HT-29 (cell line): ENCODE measurements around the gene GPR162. TPM values are rescaled to one million over a fixed set of nuclear protein-coding genes. Genes with fewer than 3 reads are reported as not detected.
"Not testable (repeated sequence)": the region's sequence is repeated elsewhere in the genome, so short reads cannot be mapped to it uniquely, and the experiment has no call there.

ENCODE experiments used
- DNase-seq: peaks from one replicate; pipeline ENCODE4 v3.0.0-alpha.2; 2015; ENCODE audit warnings: low spot score
- total RNA-seq: library from RNA; depleted of rRNA; stranded (reverse); fragments of >200 nt; shearing (Covaris generic); gene quantifications from 2 replicates; pipeline ENCODE4 v1.2.3, GENCODE V29; 2014

Gene GPR162
- total RNA-seq, 1 experiment from 2014 or later = not detected

- no peak for DNase-seq
Measured at GRCh38 chr12:6853626-6854025, 32.0 kb downstream of the GPR162 start.

- DNase-seq = no peak
Measured at GRCh38 chr12:6854036-6854435, 32.4 kb downstream of the GPR162 start.

DNA sequence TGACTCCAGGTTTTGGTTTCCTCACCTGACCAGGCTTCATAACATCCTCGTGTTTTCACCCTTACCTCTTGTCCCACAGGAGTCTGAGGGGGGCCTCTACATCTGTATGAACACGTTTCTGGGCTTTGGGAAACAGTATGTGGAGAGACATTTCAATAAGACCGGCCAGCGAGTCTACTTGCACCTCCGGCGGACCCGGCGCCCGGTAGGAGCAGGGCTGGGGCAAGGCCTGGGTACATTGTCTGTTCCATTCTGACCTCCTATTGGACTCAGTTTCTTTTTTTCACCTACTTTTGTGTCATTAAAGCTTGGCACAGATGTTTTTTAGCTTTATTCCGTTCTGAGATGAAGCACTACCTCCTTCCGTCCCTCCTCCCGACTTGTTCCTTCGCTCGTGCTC is 33.7 kb downstream of the GPR162 start:
- no peak for DNase-seq

- DNase-seq = no peak
Measured at GRCh38 chr12:6858799-6859198, 37.2 kb downstream of the GPR162 start.

DNA sequence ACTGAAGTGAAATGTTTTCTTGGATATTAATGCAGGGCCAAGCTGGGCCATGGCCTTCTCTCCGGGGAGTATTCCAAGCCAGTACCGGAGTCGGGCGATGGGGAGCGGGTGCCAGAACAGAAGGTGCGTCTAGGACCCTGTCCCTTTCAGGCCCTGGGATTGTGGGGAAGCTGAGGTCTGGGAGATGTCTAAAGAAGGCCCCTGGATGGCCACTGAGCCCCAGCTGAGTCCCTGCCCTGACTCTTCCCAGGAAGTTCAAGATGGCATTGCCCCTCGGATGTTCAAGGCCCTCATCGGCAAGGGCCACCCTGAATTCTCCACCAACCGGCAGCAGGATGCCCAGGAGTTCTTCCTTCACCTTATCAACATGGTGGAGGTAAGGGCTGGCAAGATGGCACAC is 38.5 kb downstream of the GPR162 start:
- DNase-seq = no peak

- no peak for DNase-seq
Measured at GRCh38 chr12:6860942-6861341, 39.3 kb downstream of the GPR162 start.

DNA sequence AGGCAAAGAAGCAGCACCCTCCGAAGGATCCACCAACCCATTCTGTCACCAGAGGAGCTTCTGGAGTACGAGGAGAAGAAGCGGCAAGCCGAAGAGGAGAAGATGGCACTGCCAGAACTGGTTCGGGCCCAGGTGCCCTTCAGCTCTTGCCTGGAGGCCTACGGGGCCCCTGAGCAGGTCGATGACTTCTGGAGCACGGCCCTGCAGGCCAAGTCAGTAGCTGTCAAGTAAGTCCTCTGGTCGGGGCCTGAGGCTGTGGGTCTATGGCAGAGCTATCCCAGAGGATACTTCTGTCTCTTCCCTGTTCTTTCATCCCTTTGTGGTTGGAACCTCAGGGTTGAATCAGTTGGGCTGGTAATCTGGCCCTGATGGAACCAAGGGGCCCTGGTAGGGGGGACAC is 39.8 kb downstream of the GPR162 start:
- DNase-seq = no peak

- DNase-seq = no peak
Measured at GRCh38 chr12:6863033-6863432, 41.4 kb downstream of the GPR162 start.

DNA sequence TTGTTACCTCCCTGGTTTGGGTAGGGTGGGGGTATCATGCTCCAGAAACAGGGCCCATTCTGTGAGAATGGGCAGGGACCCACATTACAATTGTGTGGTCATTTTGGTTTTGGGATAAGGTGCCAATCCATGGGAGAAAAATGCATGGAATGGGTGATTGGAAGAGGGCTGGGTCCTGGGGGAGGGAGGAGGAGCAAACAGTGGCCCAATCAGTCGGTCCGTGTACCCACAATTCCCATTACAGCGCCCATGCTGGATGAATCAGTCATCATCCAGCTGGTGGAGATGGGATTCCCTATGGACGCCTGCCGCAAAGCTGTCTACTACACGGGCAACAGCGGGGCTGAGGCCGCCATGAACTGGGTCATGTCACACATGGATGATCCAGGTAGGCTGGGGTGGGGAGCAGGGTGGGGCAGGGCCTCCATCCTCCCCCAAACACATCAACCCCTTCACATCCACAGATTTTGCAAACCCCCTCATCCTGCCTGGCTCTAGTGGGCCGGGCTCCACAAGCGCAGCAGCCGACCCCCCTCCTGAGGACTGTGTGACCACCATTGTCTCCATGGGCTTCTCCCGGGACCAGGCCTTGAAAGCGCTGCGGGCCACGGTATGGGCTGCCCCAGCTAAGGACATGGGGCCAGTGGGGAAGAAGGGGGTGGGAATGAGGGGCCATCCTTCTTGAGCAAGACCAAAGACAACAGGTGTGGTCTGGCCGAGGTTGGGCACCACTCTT is 42.1 kb downstream of the GPR162 start:
- no peak for DNase-seq

DNA sequence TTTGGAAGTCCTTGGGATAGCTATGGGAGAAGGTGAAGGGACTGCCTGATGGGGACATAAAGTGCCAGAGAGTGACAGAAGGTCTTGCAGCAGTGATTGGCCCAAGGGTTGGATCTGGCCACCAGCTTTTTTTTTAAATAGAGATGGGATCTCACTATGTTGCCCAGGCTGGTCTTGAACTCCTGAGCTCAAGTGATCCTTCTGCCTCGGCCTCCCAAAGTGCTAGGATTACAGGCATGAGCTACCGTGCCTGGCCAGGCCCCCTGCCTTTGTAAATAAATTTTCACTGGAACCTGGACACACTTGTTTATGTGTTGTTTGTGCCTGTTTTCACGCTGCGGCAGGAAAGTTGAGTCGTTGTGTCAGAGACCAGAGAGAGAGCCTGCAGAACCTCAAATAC is 43.7 kb downstream of the GPR162 start:
- DNase-seq = not testable (repeated sequence)

DNA sequence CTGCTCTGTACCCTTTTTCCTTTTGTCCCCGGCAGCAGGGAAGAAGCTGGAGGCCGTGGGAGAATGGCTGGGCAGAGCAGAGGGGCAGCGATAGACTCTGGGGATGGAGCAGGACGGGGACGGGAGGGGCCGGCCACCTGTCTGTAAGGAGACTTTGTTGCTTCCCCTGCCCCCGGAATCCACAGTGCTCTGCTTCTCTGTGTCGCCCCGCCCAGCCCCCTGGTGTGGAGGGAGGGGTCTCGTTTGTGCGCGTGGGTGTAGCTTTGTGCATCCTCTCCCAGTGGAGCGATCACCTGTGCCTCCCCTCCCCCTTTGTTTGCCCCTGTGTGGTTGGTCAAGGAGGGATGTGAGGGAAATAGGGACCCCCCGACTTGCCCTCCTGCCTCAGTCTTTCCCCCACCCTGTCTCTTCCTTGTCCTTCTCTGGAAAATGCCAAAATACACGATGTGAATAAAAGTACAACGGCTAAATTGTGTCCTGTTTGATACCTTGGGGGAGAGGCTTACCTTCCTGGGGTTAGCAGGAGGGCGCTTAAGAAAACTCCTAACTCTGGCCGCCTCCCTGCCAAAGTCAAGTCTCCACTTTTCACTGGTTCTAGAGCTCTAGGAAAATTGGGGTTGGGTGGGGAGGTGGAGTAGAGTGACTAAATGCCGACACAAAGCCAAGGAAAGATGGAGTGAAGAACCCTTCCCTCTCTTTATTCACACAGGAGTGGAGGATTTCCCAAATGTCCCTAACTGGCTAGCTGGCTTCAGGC is 44.7 kb downstream of the GPR162 start:
- no peak for DNase-seq

- DNase-seq = no peak
Measured at GRCh38 chr12:6866920-6867412, 45.3 kb downstream of the GPR162 start.

GRCh38 chr12:6867413-6868210 is 46.0 kb downstream of the GPR162 start, which contains the start of gene TPI1:
Gene TPI1, plus strand, starts transcription at chr12:6867531. Its CDS starts 36 bp downstream, at chr12:6867567.
- DNase-seq = peak; percentile 77

DNA sequence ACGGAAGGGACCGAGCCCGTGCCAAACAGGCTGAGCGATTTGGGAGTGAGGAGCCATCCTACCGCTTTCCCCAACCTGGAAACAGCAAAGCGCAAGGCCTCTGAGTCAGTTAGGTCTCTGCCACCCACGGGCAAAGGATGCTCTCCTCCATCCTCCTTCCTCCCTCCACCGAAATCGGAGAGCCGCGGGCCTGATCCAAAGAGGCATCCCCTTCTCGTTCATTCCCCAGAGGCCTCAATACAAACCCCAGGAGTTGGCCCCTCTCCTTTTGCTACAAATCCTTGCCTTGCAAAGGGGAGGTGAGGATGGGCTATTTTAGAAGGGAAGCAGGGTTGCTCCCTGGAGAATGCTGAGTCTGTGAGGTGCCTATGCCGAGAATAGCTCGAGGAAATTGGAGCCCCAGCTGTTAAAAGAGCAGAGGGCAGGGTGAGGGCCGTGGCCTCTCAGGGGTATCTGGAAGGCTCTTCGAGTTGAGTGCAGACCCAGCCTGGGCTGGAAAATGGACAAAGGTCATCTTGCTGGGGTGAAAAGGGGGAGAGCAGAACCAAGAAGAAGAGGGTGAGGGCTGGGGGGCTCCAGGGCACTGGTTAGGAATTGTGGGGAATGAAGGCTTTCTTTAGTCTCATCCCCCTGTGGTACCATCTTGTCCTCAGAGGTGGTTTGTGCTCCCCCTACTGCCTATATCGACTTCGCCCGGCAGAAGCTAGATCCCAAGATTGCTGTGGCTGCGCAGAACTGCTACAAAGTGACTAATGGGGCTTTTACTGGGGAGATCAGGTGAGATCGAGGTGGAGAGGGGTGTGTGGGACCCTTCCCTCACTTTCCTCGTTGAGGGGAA is 46.8 kb downstream of the GPR162 start:
- DNase-seq = peak; percentile 30

GRCh38 chr12:6869049-6870021 is 47.7 kb downstream of the GPR162 start:
- DNase-seq = peak; percentile 91

DNA sequence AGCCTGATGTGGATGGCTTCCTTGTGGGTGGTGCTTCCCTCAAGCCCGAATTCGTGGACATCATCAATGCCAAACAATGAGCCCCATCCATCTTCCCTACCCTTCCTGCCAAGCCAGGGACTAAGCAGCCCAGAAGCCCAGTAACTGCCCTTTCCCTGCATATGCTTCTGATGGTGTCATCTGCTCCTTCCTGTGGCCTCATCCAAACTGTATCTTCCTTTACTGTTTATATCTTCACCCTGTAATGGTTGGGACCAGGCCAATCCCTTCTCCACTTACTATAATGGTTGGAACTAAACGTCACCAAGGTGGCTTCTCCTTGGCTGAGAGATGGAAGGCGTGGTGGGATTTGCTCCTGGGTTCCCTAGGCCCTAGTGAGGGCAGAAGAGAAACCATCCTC is 48.7 kb downstream of the GPR162 start:
- DNase-seq = not testable (repeated sequence)

DNA sequence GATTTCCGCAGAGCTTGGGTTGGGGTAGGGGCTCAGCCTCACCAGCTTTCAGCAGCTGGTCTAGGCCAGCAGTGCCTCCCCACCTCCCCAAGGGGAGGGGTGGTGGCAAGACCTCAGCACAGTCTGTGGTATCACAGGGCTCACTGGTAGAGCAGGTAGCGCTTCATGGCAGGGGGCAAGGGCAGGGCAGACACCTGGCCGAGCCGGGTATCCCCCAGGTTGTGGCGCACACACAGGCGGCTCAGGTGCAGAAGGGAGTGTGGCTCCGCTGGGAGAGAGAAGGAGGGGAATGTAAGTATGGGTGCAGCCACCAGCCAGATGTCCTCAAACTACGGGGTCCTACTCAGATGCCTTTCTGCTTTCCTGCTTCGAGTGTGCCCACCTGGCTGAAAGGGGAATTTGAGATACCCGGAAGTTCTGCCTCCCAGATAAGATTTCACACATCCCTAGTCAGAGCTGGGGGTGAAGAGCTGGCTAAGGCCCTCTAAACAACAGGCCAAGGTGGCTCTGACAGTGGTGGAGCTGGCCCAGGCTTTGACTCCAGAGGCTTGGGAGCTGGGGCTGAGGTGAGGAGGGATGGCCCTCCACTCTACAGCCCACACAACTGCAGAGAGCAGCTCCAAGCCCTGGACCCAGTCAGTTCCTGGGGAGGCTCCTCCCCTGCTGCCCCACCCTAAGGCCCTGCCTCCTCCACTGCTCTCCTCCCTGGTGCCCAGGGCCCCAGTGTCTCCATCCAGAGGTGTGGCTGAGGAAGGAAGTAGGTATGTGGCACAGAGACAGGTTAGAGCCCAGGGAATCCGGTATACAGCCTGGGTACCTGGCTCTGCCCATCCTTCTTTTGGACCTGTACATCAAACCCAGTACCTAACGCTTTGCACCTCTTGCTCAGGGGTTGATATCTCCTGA is 49.7 kb downstream of the GPR162 start:
- DNase-seq = peak; percentile 82
